Smooth muscle cell (in vitro differentiated cells): Measurements from ENCODE around the gene BACE1-AS. TPM values are rescaled to one million over a fixed set of nuclear protein-coding genes. Genes with fewer than 3 reads are reported as not detected.

Source experiments
- DNase-seq: peaks from one replicate; lab custom pipeline; 2025; ENCODE audit not compliant: unreplicated experiment; lab: John Stamatoyannopoulos, UW
- H2AFZ ChIP-seq: fragments of 200-600 bp; sonication (generic); 2 replicates; pipeline ENCODE4 v1.6.0; 2016; ENCODE audit warnings: antibody characterized with exemption, low read depth, mild to moderate bottlenecking
- H3F3A ChIP-seq: fragments of 200-600 bp; sonication (generic); 2 replicates; pipeline ENCODE4 v1.6.0; 2017; ENCODE audit warnings: antibody characterized with exemption, low read depth
- H3K27ac ChIP-seq: fragments of 200-600 bp; sonication (generic); 2 replicates; pipeline ENCODE4 v1.5.1; 2016; ENCODE audit warnings: low read depth, mild to moderate bottlenecking
- H3K27me3 ChIP-seq: fragments of 200-600 bp; sonication (generic); 2 replicates; pipeline ENCODE4 v1.6.1; 2016; ENCODE audit warnings: low read depth, mild to moderate bottlenecking
- H3K36me3 ChIP-seq: fragments of 200-600 bp; sonication (generic); 2 replicates; pipeline ENCODE4 v1.5.1; 2016; ENCODE audit warnings: low read depth
- H3K4me1 ChIP-seq: fragments of 200-600 bp; sonication (generic); 2 replicates; pipeline ENCODE4 v1.5.1; 2016; ENCODE audit warnings: low read depth
- H3K4me2 ChIP-seq: fragments of 200-600 bp; sonication (generic); 2 replicates; pipeline ENCODE4 v1.6.0; 2016; ENCODE audit warnings: mild to moderate bottlenecking
- H3K4me3 ChIP-seq: fragments of 200-600 bp; sonication (generic); 2 replicates; pipeline ENCODE4 v1.5.1; 2016; ENCODE audit warnings: mild to moderate bottlenecking
- H3K79me2 ChIP-seq: fragments of 200-600 bp; sonication (generic); 2 replicates; pipeline ENCODE4 v1.6.0; 2016; ENCODE audit warnings: low read depth, mild to moderate bottlenecking
- H3K9ac ChIP-seq: fragments of 200-600 bp; sonication (generic); 2 replicates; pipeline ENCODE4 v1.6.0; 2016; ENCODE audit warnings: low read depth
- H3K9me3 ChIP-seq: fragments of 200-600 bp; sonication (generic); replicated peaks from 2 replicates; pipeline ENCODE4 v1.5.1; 2016; ENCODE audit warnings: low read depth
- H4K20me1 ChIP-seq: fragments of 200-600 bp; sonication (generic); 2 replicates; pipeline ENCODE4 v1.6.0; 2016; ENCODE audit warnings: low read depth
- CTCF ChIP-seq: fragments of 200-600 bp; sonication (generic); IDR thresholded peaks from 2 replicates; pipeline ENCODE4 v1.5.1; 2017; ENCODE audit warnings: borderline replicate concordance, mild to moderate bottlenecking, antibody characterized with exemption; ENCODE audit not compliant: insufficient read depth, poor library complexity, severe bottlenecking
- WGBS: methylation state at CpG from one replicate; pipeline ENCODE4 v1.1.7; 2016; ENCODE audit warnings: low lambda C conversion rate; 5-methylcytosine and 5-hydroxymethylcytosine counted together
- polyA plus RNA-seq: library from polyadenylated mRNA; unstranded; fragments of >200 nt; fragmentation: Nextera tagmentation; extraction: Ambion mirVana; gene quantifications from 2 replicates; pipeline ENCODE4 v1.2.1, GENCODE V29; 2016
- total RNA-seq: library from RNA; depleted of rRNA; stranded (reverse); fragments of >200 nt; gene quantifications from 2 replicates; pipeline ENCODE4 v1.2.3, GENCODE V29; 2014

BACE1-AS gene
- total and polyA plus RNA-seq, 2 experiments from 2014 or later = 1.9 to 6.6 TPM

- no peaks in the 10 kb centered on the region for H4K20me1 ChIP-seq
- H3K4me3 ChIP-seq = peak overlapping the region; percentile 83
- H3F3A ChIP-seq = no peaks in the 10 kb centered on the region
- H3K36me3 ChIP-seq = no peaks in the 10 kb centered on the region
- WGBS = 7% methylated on average over 42 of the region's 62 CpGs
- TF ChIP-seq CTCF = no peak
- H2AFZ ChIP-seq = peak overlapping the region; percentile 100
- H3K4me1 ChIP-seq = peaks cover 7% of the 10 kb centered on the region
- H3K27ac ChIP-seq = no peak overlapping the region
- no peak for DNase-seq
- H3K27me3 ChIP-seq = no peaks in the 10 kb centered on the region
- H3K9ac ChIP-seq = peak overlapping the region; percentile 78
- H3K4me2 ChIP-seq = peak overlapping the region; percentile 99
- no peaks in the 10 kb centered on the region for H3K79me2 ChIP-seq
- no peaks in the 10 kb centered on the region for H3K9me3 ChIP-seq
Measured at GRCh38 chr11:117315285-117316196, 24.4 kb downstream of the BACE1-AS start.

GRCh38 chr11:117316197-117316961, 25.2 kb downstream of the BACE1-AS start, which contains the start of gene BACE1:
Gene BACE1 (minus strand): TSS chr11:117316256. CDS start chr11:117315795, 461 bp downstream.
- Histone ChIP-seq H3K4me2 (peak within 1 kb of the TSS; percentile 99), H3K9ac (peak within 1 kb of the TSS; percentile 78), H3F3A (no peaks in the 10 kb centered on the region), H2AFZ (peak within 1 kb of the TSS; percentile 100), H3K27ac (no peak within 1 kb of the TSS), H3K79me2 (no peaks in the 10 kb centered on the region), H4K20me1 (no peaks in the 10 kb centered on the region), H3K4me1 (peaks cover 7% of the 10 kb centered on the region), H3K36me3 (no peaks in the 10 kb centered on the region), H3K27me3 (no peaks in the 10 kb centered on the region), H3K9me3 (no peaks in the 10 kb centered on the region), H3K4me3 (peak within 1 kb of the TSS; percentile 83)
- peak; percentile 9 for TF ChIP-seq CTCF
- peak; percentile 38 for DNase-seq
- 12% methylated on average over 29 of the region's 29 CpGs for WGBS

GRCh38 chr11:117318738-117319137, 27.6 kb downstream of the BACE1-AS start:
- no peak overlapping the region for H3K4me2 ChIP-seq

More at GRCh38 chr11:117318738-117319137, 27.6 kb downstream of the BACE1-AS start:
- Histone ChIP-seq H3K79me2 (no peaks in the 10 kb centered on the region), H3K36me3 (no peaks in the 10 kb centered on the region), H4K20me1 (no peaks in the 10 kb centered on the region), H2AFZ (no peak overlapping the region), H3K27ac (no peak overlapping the region), H3K4me1 (peaks cover 7% of the 10 kb centered on the region), H3K9me3 (no peaks in the 10 kb centered on the region), H3K27me3 (no peaks in the 10 kb centered on the region), H3K4me3 (no peak overlapping the region), H3F3A (no peaks in the 10 kb centered on the region), H3K9ac (no peak overlapping the region)
- no peak for TF ChIP-seq CTCF
- 86% methylated on average over 7 of the region's 7 CpGs for WGBS
- no peak for DNase-seq
